Breast epithelium (tissue), 4 donors: ENCODE data around the gene MTOR. TPM values are rescaled to one million over a fixed set of nuclear protein-coding genes. Genes with fewer than 3 reads are reported as not detected.
"Not testable (repeated sequence)": the region's sequence is repeated elsewhere in the genome, so short reads cannot be mapped to it uniquely, and the experiment has no call there.

Experiments used
- DNase-seq, 2 donors: peaks; one replicate each; pipeline ENCODE4 v3.0.0-alpha.2; 2019; ENCODE audit warnings: low spot score in 2 of 2
- H3K27ac ChIP-seq, 2 donors: fragments of 200-600 bp; sonication (generic) in 1 of 2; one replicate each; pipeline ENCODE4 v1.5.1; 2016 to 2019; ENCODE audit warnings: mild to moderate bottlenecking in 1 of 2
- H3K27me3 ChIP-seq, 2 donors: fragments of 200-600 bp; sonication (generic) in 1 of 2; one replicate each; pipeline versions ENCODE4 v1.5.1 to v1.6.0; 2017 to 2019; ENCODE audit warnings: control low read depth in 1 of 2, mild to moderate bottlenecking in 1 of 2
- H3K36me3 ChIP-seq: fragments of 200-600 bp; one replicate; pipeline ENCODE4 v1.5.1; 2019
- H3K4me1 ChIP-seq, 2 donors: fragments of 200-600 bp; sonication (generic); one replicate each; pipeline ENCODE4 v1.5.1; 2016 to 2019; ENCODE audit warnings: control low read depth in 1 of 2
- H3K4me3 ChIP-seq, 3 donors: fragments of 200-600 bp; sonication (generic); 1 replicate in 2 of 3; 2 replicates in 1 of 3; pipeline ENCODE4 v1.5.1; 2016 to 2019; ENCODE audit warnings: mild to moderate bottlenecking in 3 of 3, moderate library complexity in 2 of 3
- H3K9me3 ChIP-seq, 2 donors: fragments of 200-600 bp; sonication (generic) in 1 of 2; one replicate each; pipeline ENCODE4 v1.5.1; 2016 to 2019; ENCODE audit warnings: control low read depth in 1 of 2
- POLR2A ChIP-seq: fragments of 450-650 bp; IDR thresholded peaks from one replicate; pipeline ENCODE4 v1.6.1; 2016; ENCODE audit warnings: antibody characterized with exemption, mild to moderate bottlenecking, moderate library complexity
- POLR2AphosphoS5 ChIP-seq, 3 donors: sonication (generic); formaldehyde crosslinking; IDR thresholded peaks; one replicate each; pipeline ENCODE4 v1.6.1; 2017; ENCODE audit warnings: antibody characterized with exemption in 3 of 3
- intact Hi-C: fragments of 100-400 bp; cut with DNase I; formaldehyde crosslinking; loops from one replicate; pipeline ENCODE4 v1.15.1; 2023; ENCODE audit warnings: low total_unique reads
- total RNA-seq, 3 donors: library from RNA; depleted of rRNA; stranded (reverse); fragments of >200 nt; gene quantifications; one replicate each; pipeline ENCODE4 v1.1.0, GENCODE V29; 2016
- TF ChIP-seq, protein P1 (sequence below), 3 donors: fragments of 450-650 bp; IDR thresholded peaks; one replicate each; pipeline ENCODE4 v1.5.1; 2016 to 2017; ENCODE audit warnings: antibody characterized with exemption in 3 of 3, mild to moderate bottlenecking in 3 of 3, moderate library complexity in 3 of 3

The MTOR gene
- total RNA-seq, 3 donors from 2014 or later = 36.8 to 48.4 (median 46.5) TPM

- no peaks in the 10 kb centered on the region for H3K9me3 ChIP-seq
- peak within 1 kb of the TSS; percentile 70 to 93 (median 83) for H3K4me3 ChIP-seq
- H3K36me3 ChIP-seq = no peaks in the 10 kb centered on the region
- peak within 1 kb of the TSS; percentile 91 to 97 for H3K27ac ChIP-seq
- no peaks in the 10 kb centered on the region for H3K27me3 ChIP-seq
- peak; percentile 68 to 83 for DNase-seq
- intact Hi-C loops = no loop called here
- TF ChIP-seq POLR2A (no peak), POLR2AphosphoS5 (IDR thresholded peaks at IDR 0.05) (peak; percentile 52 to 67 (median 63))
- TF ChIP-seq, protein P1, sequence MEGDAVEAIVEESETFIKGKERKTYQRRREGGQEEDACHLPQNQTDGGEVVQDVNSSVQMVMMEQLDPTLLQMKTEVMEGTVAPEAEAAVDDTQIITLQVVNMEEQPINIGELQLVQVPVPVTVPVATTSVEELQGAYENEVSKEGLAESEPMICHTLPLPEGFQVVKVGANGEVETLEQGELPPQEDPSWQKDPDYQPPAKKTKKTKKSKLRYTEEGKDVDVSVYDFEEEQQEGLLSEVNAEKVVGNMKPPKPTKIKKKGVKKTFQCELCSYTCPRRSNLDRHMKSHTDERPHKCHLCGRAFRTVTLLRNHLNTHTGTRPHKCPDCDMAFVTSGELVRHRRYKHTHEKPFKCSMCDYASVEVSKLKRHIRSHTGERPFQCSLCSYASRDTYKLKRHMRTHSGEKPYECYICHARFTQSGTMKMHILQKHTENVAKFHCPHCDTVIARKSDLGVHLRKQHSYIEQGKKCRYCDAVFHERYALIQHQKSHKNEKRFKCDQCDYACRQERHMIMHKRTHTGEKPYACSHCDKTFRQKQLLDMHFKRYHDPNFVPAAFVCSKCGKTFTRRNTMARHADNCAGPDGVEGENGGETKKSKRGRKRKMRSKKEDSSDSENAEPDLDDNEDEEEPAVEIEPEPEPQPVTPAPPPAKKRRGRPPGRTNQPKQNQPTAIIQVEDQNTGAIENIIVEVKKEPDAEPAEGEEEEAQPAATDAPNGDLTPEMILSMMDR (IDR thresholded peaks at IDR 0.05) = no peak
- H3K4me1 ChIP-seq = peaks cover 4 to 8% of the 10 kb centered on the region in 2 donors
These were observed 10.7 kb upstream of the MTOR start, which contains the start of gene UBIAD1 for GRCh38 chr1:11272832-11273594. TSS of gene UBIAD1 (plus strand) at chr1:11273198. CDS start at chr1:11273532, 334 bp downstream.

- no peaks in the 10 kb centered on the region for H3K36me3 ChIP-seq
- no peaks in the 10 kb centered on the region for H3K9me3 ChIP-seq
- intact Hi-C loops = no loop called here
- H3K4me3 ChIP-seq = peak overlapping the region; percentile 70 to 93 (median 83)
- DNase-seq = no peak
- TF ChIP-seq POLR2A (no peak), POLR2AphosphoS5 (IDR thresholded peaks at IDR 0.05) (no peak)
- TF ChIP-seq, protein P1 (IDR thresholded peaks at IDR 0.05) = no peak
- H3K27ac ChIP-seq = peak overlapping the region; percentile 9 to 97
- H3K4me1 ChIP-seq = peaks cover 4 to 8% of the 10 kb centered on the region in 2 donors
- no peaks in the 10 kb centered on the region for H3K27me3 ChIP-seq
These were observed 10.1 kb upstream of the MTOR start for GRCh38 chr1:11272544-11272831.

GRCh38 chr1:11267350-11268337 is 5.3 kb upstream of the MTOR start:
- H3K27me3 ChIP-seq, H3K9me3 ChIP-seq, H3K4me1 ChIP-seq, H3K36me3 ChIP-seq, intact Hi-C loops, DNase-seq, H3K4me3 ChIP-seq, H3K27ac ChIP-seq: not testable (repeated sequence)

DNA sequence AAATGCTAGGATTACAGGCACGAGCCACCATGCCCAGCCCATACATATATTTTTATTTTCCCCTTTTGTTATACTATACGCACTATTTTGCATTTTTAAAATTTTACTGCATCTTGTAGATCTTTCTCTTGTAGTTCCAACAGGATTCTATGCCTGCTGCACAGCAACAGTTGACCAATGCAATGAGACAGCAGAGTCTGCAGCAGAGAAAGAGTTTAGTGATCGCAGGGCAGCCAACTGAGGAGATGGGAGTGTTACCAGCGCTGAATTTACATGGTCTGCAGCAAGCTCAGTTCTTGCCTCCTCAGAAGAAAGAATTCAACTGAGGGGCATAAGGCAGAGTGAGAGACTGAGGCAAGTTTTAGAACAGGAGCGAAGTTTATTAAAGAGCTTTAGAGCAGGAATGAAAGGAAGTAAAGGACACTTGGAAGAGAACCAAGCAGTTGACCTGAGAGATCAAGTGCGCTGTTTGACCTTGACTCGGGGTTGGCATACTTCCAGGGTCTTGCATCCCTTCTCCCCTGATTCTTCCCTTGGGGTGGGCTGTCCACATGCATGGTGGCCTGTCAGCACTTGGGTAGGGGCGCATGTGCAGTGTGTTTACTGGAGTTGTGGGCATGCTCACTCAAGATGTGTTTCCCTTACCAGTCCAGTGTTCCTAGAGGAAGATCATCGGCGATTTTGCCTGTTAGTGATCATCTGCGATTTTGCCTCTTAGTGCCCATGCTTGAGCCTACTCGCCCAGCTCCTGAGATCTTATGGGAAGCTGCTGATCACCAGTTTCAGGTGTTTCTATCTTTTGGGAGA is 4.1 kb upstream of the MTOR start:
- Histone ChIP-seq H3K27ac (no peak overlapping the region), H3K9me3 (no peaks in the 10 kb centered on the region), H3K4me1 (peaks cover 0 to 2% of the 10 kb centered on the region in 2 donors), H3K4me3 (no peak overlapping the region), H3K27me3 (no peaks in the 10 kb centered on the region), H3K36me3 (no peaks in the 10 kb centered on the region)
- no peak for DNase-seq
- intact Hi-C loops = no loop called here
- TF ChIP-seq POLR2AphosphoS5 (IDR thresholded peaks at IDR 0.05) (no peak), POLR2A (no peak)
- TF ChIP-seq, protein P1 (IDR thresholded peaks at IDR 0.05) = no peak

GRCh38 chr1:11256299-11256698 is 6.1 kb downstream of the MTOR start:
- Histone ChIP-seq H3K36me3 (peaks cover 22% of the 10 kb centered on the region), H3K27me3 (no peaks in the 10 kb centered on the region), H3K4me1 (no peaks in the 10 kb centered on the region), H3K9me3 (no peaks in the 10 kb centered on the region), H3K27ac (no peak overlapping the region), H3K4me3 (no peak overlapping the region)
- intact Hi-C loops = no loop called here
- no peak for DNase-seq
- TF ChIP-seq POLR2A (no peak), POLR2AphosphoS5 (IDR thresholded peaks at IDR 0.05) (no peak)
- TF ChIP-seq, protein P1 (IDR thresholded peaks at IDR 0.05) = no peak
